HG03442 (cell line): Measurements from ENCODE around the gene SSU72.
"Not testable (repeated sequence)": the region's sequence is repeated elsewhere in the genome, so short reads cannot be mapped to it uniquely, and the experiment has no call there.

Experiments used
- ATAC-seq: cut with Tn5 transposase; IDR thresholded peaks from one replicate; pipeline ENCODE4 v1.9.1; 2021; ENCODE audit warnings: mild to moderate bottlenecking, moderate library complexity; ENCODE audit not compliant: unreplicated experiment

SSU72 gene

DNA sequence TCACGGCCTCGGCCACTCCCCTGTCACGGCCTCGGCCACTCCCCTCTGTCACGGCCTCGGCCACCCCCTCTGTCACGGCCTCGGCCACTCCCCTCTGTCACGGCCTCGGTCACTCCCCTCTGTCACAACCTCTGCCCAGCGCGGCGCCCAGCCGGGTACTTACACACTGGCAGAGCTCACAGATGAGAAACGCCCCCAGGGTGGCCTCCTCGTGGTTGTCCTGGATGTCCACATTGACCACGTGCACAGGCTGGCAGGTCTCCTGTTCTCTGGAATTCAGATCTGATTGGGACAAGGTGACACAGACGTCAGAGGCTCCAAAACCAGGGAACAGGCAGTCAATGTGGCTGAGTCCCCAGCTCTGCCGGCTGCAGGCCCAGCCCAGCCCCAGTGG is 31.0 kb downstream of the SSU72 start:
- no peak for ATAC-seq

DNA sequence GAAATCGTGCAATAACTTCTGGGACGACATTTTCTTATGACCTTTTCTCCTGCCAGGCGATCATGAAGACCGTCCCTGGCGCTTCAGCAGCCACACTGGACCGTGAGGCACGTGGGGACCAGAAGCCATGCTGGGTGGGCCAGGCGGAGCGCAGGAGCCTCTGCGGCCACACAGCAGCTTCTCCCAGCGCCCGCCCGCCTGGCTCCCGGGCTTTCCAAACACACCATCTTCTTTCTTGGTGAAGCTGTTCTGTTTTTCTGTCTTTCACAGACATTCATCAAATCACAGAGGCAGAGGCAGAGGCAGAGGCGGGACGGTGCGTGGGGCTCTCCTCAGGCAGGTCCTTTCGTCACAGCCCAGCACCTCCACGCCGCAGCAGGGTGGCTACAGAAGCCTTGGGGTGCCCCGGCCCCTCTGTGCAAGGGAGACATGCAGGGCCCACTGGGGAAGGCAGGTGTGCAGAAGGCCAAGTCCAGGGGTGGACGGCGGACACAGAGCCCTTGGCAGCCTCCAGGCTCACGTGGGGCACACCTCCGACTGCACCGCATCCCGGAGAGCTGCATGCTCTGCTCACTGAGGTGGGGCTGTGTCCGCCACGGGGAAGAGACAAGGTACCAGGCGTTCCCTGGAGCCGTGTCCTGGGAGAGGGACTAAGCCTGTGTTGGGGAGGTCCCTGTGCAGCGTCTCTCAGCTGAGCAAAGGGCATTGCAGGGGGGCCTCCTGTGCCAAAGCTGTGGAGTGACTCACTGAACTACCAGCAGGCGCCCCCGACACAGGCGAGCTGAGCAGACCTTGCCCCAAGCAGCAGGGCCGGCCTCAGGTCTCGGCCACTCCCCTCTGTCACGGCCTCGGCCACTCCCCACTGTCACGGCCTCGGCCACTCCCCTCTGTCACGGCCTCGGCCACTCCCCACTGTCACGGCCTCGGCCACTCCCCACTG is 31.6 kb downstream of the SSU72 start:
- no peak for ATAC-seq

DNA sequence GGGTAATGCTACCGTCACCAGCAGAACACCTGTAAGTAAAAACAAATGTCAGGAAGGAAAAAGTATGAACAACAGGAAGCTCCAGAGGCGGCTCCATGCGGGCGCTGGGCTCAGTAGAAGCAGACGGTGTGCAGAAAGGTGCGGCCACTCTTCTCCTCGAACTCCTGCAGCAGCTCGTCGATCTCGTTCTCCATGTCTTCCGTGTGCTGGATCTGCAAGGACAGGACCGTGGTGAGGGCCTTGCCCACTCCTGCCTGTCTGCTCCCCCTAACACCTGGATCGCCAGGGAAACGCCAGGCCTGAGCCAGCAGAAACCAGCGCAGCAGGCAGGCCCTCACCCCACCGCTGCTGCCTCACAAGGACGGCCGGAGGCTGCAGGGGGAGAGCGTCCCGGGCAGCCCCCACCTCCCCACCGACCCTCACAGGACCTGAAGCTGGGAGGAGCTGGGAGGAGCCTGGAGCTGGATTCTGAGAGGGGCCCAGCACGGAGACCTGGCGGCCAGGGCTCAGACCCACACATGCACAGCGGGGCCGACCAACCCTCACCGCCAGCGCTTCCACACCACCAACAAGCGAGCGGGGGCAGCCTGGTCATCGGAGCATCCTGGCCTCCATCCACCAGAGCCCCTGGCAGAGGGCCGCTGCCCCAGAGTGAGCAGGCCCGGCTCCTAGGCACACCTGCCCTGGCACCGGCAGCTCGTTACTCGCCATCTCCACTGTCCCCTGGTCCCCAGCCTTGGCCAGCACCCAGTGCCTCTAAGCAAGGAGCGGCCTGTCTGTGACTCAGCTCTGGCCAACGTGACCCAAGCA is 32.5 kb downstream of the SSU72 start:
- no peak for ATAC-seq

DNA sequence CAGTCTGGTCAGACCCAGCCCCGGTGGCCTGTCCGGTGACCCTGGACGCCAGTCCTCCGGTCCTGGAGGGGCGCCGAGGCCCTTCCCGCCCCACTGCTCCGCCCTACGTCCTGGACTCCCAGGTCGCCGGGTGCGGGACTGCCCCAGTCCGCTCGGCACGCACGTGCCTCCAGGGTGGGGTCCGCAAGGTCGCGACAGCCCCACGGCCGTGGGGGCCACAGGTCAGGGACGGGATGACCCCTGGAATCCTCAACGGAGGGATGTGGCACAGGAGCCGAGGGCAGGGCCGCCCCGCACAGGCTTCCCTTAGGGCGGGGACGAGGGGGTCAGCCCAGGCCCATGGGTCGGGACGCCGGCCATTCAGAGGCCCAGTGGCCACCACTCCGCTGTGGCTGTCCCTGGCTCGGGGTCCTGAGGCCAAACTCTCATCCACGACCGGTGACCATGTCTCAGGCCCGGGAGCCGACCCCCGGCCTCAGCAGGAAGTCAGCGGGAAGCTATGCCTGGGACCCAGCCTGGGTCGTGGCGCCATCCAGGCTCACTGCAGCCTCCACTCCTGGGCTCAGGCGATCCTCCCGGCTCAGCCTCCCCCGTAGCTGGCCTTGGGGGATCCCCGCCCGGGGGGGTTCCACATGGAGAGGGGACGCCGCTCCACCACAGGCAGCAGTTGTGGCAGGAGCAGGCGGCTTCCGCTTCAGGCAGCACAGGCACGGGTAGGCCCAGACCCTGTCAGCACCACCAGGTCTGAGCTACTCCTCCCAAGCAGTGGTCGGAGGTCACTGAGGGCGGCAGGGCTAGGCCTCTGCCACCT is 33.6 kb downstream of the SSU72 start:
- no peak for ATAC-seq

DNA sequence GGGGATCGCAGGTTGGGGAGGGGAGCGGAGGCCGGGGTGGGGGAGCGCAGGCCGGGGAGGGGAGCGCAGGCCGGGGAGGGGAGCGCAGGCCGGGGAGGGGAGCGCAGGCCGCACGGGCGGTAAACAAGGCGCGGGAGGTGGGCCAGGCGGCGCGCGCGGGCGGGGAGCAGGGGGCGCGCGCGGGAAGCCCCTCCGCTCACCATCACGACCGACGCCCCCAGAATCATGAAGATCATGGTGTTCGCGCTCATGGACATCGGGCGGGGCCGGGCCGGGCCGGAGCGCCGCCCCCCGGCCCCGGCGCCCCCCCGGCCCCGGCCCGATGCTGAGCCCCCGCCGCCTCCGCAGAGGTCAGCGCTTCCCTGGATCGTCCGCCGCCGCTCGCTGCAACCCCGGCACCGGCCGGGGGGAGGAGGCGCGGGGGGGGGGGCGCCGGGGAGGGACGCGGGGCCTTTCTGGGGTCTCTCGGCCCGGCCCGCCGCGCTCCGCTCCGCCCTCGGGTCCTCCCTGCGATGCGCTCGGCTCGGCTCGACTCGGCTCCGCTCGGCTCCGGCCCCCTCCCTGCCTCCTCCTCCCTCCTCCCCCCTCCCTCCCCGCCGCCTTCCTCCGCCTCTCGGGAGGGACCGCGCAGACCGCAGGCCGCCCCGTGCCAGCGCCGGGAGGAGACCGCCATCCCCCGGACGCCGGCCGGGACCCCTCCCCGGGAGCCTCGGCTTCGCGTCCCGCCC is 34.4 kb downstream of the SSU72 start, which contains the start of gene TMEM240:
TSS of gene TMEM240 (minus strand) at position 535 of the 728 bp plus-strand sequence. CDS start at position 257, 278 bp downstream.
- ATAC-seq: no peak

DNA sequence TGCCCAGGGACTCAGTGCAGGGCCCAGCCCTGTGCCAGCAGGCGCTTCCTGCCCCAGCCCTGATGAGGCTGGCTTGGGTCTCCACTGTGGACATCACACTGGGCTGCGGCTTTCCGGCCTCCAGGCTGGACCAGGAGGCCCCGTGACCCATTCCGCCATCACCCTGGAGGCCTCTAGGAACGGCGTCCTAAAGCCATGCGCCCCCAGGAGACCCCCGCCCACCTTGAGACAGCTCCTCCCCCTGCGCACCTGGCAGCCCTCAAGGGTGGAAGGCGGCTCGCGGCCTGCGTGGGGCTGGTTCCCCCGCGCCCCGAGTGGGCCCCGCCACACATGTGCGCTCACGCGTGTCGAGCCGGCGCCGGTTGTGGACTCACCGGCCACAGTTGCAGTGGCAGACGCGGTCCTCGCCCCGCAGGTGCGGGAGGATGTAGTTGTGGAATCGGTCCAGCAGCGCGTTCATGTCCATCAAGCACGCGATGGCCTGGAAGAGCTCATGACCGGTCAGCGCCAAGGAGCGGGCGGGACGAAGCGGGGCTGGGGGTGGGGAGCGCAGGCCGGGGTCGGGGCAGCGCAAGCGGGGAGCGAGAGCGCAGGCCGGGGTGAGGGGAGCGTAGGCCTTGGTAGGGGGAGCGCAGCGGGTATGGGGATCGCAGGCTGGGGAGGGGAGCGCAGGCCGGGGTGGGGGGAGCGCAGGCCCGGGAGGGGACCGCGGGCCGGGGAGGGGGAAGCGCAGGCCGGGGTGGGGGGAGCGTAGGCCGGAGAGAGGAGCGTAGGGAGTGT is 35.2 kb downstream of the SSU72 start:
- ATAC-seq: no peak

DNA sequence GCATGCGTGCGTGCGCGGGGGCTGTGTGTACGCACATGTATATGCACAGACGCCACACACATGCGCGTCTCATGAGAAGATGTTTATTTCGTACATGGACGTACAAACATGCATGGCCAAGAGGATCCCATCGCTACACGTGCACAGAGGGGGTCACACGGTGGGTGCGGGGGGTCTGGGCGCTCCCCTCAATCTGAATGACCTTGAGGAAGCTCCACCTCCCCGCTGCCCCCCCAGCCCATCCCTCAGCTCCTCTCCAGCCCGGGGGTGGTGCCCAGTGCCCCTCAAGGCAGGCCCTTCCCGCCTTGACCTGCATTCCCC is 35.7 kb downstream of the SSU72 start:
- no peak for ATAC-seq

DNA sequence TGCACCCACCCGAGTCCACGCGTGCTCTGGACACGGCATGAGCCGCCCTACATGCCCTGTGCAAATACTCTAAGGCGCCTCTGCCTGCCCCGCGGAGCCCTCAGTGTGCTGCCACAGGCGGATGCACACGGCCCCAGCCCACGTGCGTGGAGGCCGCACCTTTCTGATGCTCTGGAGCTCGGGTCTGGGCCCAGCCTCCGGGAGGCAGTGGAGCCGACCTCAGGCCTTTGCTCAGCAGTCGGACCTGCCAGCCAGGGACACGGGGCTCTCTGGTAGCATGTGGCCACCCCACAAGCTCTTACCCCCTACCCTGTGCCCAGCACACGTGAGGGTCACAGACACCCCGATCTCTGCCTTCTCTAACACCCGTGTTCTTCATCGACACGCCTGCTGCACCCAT is 36.3 kb downstream of the SSU72 start:
- no peak for ATAC-seq

DNA sequence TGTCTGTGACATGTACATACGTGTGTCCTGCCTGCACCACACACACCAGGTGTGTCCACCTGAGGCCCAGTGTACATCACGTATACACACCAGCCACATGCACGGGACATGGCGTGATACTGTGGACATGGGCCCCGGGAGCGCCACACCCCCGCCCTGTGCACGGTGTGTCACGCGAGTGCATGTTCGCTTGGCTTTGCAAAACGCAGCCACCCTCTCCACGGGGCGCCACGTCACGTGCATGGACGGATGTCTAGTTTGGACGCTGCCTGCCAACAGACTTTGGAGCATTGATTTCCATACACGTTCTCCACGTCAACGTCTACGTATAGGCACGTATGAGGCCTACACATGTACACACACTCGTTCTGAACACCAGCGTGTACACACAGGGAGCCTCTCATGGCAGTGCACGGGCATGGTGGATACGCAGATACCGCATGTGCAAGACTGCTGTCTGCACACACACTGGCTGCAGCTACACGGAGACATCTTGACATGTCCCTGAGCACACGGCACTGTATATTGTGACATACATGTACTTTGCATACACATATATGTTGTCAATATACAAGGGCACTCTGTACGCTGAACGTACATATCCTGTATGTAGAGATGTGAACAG is 36.9 kb downstream of the SSU72 start:
- no peak for ATAC-seq

DNA sequence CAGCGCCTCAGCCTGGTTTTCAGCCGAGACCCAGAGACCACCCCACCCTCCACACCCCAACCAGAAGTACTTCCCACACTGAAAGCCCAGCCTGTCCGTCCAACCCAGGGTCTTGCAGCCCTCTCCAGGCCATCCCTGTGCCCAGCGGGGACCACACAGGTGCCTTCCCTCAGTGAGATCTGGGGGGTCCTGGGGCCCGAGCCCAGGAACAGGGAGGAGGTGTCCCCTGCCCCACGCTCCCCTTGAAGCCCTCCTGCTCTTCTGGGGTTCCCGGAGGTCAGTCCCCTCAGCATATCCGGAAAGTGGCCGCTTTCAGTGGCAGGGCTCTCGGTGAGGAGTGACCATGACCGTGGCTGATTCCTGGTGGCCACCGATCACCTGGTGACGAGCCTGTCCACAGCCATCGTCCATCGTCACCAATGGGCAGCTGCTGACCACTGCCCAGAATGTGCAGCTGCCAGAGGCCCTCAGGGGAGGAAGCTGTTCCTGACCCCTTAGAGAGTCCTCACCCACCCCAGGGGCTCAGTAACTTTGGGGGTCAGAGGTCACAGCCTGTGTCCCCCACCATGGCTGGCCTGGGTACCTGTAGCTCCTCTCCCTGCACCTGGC is 37.6 kb downstream of the SSU72 start:
- no peak for ATAC-seq

DNA sequence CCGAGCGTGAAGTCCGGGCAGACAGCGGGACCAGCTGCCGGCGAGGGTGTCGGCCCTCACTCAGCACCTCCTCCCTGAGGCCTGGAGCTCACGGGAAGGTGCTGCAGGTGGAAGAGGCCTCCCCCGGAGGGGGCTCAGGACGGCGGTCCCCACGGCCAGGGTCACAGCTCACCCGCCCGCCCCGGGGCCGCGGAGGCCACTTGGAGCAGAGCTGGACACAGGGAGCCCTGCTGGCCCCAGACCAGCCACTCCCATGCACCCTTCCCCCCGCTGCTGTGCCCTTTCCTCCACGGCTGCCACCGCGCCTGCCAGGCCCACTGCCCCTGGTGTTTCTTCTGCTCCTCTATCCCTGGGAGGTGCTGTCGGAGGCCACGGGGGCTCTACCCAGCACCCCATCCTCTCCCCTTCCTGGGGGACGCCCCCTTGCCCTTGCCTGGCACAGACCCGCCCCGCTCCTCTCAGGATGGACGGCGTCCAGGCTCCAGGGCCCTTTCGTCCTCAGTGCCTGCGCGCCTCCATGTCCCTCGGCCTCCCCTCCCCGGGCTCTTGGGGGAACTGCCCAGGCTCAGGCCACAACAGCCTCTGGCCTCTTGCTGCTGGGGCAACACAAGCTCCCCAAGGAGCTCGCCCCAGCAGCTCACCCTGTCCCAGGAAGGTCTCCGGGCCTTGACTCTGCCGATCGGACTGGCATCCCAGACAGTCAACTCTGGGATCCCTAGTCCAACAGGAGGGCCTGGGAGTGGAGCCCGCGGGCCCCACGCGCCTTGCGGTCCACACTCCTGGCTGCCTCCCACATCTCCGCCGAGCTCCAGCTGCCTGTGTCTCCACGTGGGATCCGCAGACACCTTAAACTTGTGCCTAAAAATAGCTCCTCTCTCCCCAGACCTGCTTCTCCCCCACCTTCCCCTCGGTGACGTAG is 38.4 kb downstream of the SSU72 start:
- no peak for ATAC-seq

DNA sequence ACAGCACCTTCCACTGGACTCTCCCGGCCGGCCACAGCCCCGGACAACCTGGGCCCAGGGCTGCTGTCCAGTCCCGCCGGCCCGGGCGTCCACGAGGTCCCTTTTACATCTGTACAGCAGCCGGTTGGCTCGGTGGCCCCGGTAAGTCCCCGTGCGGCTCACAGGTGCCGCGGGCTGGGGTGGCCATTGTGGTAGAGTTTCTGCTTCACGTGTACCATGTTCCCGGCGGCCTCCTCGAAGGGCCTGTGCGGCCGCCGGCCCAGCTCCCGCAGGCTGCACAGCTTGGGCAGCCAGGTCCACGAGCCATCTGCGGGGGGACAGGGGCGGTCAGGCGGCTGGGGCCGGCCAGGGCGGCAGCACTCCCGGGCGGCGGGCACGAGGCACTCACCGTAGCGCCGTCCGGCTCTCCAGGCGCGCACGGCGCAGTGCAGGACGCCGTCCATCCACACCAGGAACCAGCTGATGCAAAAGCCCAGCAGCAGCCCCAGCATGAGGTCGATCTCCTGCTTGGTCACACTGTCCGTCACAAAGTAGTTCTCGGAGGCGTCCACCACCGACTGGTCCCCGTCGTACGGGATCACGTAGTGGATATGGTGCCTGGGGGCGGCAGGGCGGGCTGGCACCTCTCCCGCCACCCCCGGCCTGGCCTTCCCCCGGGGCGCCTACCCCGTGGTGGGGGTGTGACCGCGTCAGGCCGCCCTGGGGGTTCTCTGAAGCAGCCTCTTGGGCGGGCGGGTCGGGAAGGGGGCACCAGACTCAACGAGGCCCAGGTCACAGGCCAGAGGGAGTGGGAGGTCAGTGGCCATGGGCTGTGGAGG is 39.3 kb downstream of the SSU72 start:
- no peak for ATAC-seq

DNA sequence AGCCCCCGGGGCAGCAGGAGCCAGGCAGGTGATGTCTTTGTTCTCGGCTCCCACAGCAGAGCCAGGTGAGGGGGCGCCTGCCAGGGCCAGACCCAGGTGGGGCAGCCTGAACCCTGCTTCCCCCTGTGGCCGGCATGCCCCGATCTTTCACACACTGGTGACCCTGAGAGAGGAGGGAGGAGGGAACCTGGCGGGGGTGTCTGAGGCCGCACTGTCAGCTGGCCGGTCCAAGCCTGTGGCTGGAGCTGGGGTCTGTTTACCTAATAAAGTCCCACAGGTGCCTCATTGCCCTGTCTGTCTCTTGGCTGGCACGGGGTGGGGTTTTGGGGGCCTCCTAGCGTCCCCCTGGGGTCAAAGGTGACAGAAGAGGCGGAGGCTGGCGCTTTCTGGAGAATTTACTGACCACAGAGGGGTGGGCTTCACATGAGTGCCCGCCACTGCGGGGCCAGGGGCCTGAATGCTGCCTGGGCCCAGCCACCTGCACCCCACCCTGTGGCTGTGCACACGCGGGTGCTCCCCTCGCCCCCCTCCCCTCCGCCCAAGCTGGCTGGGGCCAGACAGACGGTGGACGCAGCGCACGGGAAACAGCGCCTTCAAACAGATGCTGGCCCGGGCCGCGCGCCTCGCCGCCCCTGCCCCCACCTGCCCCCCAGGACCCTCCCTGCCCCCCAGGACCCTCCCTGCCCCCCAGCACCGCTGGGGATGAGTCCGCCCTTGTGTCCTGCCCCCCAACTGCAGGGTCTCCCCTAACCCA is 40.1 kb downstream of the SSU72 start:
- ATAC-seq: no peak

DNA sequence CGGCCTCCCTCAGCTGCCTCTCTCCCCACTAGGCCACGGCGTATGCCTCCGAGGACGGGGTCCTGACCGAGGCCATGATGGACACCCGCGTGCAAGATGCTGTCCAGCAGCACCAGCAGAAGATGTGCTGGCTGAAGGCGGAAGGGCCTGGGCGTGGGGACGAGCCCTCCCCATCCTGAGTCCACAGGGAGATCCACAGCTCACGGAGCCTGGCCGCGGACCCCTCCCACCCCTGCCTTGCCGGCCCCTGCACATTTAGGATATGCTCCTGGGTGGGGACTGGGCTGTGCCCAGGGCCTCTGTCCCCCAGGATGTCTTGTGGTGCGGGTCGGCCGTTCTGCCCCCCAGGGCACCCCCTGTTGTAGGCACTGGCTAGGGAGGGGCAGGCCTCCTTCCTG is 40.8 kb downstream of the SSU72 start:
- not testable (repeated sequence) for ATAC-seq

DNA sequence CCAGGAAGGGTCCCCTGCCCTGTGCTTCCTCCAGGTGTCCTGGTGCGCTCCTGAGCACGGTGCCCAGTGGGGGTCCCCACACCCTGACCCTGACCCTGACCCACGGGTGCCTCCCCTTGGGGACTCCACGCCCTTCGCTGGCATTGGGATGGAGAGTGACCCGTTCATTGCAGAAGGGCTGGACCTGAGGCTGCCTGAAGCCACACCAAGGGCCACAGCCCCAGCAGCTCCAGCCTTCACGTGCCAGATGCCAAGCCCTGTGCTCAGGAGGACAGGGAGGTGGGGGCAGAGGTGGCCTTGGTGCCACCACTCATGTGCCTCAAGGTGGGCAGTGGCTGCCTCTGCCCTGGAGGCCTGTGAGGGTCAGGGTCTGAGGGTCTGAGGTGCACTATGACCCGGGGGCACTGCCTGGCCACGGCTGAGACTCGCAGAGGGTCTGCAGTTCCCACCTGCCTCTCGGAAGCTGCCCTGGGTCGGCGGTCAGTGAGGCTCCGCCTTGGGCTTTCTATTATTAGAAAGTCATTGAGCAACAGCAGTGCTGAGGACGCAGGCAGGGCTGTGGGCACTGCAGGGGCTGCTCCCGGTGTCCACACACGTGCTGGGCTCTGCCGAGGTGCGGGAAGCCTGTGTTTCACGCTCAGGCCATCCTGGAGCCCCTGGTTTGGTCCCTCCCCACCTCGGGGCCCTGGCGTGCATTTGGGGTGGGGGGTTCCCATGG is 41.3 kb downstream of the SSU72 start:
- ATAC-seq: not testable (repeated sequence)

DNA sequence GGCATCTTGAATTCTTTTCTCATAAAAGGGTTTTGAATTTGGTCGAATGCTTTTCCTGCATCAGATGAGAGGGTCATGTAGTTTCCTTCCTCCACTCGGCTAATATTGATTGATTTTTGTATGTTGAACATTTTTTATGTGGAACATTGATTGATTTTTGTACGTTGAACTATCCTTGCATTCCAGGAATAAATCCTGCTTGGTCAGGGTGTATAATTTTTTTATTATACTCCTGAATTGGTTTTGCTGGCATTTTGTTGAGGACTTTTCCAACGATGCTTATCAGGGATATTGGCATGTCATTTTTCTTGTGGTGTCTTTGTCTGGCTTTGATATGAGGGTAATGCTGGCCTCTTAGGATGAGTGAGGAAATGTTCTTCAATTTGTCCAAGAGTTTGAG is 42.7 kb downstream of the SSU72 start:
- no peak for ATAC-seq
